GM19372 (cell line): ENCODE measurements around the gene NCL.
A peak's percentile ranks its signal among the peaks of the same experiment; 100 is the strongest.
"Not testable (repeated sequence)": the region's sequence is repeated elsewhere in the genome, so short reads cannot be mapped to it uniquely, and the experiment has no call there.

Source experiments
- ATAC-seq: cut with Tn5 transposase; IDR thresholded peaks from one replicate; pipeline ENCODE4 v1.9.1; 2021; ENCODE audit warnings: mild to moderate bottlenecking, low read depth, moderate library complexity; ENCODE audit not compliant: unreplicated experiment

NCL gene

DNA sequence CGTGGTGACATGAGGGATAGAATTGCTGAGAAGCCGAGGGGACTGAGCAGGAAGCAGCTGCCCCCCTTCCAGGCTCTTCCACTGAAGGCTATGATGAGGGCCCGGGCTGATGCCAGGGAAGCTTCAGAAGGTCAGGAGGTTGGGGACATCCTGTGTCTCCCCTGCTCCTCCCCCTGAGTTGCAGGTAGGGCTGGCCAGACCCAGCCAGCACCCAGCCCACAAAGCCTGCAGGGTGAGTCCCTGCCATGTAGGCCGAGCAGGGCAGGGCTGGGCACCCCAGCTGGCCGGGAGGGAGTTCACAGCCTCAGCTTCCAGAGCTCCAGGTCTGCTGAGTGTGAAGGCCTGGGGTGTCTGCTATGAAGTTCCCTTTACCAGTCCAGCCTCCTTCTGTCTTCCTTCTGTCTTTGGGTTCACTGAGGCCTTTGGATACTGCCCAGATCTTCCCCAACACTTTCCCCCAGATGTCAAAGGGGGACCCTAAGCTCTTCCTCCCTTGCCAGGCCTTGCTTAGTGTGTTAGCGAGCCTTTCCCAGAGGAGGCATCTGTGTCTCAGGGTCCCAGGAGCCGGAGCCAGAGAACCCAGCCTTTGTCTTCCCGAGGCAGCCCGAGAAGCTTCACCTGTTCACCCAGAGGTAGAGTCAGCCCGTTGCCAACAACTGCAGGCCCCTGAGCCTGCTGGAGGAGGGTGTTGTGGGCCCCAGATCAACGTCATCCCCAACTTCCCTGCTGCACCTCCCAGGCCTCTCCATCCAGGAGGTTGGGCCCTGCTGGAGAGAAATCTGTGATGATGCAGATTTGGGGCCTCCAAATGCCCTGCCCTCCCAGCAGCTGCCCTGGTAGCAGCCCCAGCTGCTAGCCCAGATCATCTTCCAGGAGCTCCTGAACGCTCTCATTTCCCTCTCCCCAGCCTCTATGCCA is 3.6 kb upstream of the NCL start:
- no peak for ATAC-seq

GRCh38 chr2:231467016-231467545 is 2.8 kb upstream of the NCL start:
- no peak for ATAC-seq

DNA sequence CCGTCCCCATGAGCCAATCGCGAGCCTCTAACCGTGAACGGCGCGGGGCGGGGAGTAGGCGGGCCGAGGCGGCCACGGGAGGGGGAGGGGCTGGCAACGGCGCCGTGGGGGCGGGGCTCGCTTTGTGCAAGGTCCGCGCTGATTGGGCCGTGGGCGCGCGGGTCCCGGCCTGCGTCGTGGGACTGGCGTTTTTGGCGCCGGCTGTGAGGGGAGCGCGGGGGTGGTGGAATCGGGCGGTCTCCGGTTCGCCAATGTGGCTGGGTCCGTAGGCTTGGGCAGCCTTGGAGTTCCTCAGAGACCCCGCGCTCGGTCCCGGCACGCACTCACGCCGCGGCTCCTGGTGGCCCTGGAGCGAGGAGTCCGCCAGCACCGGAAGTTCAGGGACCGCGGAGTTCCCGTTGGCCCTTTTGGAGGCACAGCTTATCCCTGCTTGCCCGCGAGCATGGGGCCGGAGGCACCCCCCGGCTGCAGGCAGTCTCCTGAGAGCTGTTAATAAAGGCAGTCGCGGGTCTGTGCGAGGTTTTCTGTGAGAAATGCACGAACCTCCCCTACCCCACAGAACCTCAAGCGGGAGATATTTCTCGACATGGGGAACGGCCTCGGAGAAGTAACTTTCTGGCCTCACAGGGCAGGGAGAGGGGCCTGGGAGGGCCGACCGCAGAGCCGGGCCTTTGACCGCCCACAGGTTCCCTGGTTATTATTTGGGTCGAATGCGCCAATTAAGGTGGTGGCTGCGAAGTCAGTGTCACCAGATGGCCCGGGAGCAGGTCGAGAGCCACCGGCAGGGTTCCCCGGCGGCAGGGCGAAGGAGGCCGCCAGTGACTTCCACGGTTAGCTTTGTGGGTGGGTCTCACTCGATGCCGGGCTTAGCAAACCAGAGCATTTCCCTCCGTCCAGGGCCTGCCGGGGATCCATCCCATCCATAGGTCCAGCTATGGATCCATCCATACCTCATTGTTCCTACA is 574 bp upstream of the NCL start:
- ATAC-seq: peak; percentile 23

- no peak for ATAC-seq
These were observed 1.4 kb downstream of the NCL start for GRCh38 chr2:231462729-231463465.

GRCh38 chr2:231461516-231461971 is 2.7 kb downstream of the NCL start:
- ATAC-seq: no peak

- not testable (repeated sequence) for ATAC-seq
These were observed 3.4 kb downstream of the NCL start for GRCh38 chr2:231460841-231461240.

DNA sequence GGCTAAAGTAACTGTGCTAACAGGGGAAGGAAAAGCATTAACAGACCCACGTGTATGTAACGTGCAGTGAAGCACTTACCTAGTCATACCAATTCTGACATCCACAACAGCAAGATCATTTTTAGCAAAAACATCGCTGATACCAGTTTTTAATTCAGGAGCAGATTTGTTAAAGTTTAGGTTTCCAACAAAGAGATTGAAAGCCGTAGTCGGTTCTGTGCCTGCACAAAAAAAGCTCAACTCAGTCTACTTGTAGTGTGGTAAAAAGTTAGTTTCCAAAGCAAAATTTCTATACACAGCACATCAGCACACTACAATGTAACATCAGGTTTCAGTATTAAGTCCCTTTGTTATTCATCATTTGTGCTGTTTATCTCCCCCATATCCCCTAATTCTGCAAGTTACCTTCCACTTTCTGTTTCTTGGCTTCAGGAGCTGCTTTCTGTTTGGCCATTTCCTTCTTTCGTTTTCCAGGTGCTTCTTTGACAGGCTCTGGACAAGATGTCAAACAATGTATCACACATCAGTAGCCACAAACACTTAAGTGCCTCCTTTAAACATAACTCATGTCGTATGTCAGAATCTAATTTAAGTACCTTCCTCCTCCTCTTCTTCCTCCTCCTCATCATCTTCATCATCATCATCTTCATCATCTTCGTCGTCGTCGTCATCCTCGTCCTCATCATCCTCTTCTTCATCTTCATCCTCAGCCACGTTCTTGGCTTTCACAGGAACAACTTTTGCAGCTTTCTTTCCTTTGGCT is 4.0 kb downstream of the NCL start:
- ATAC-seq: no peak

DNA sequence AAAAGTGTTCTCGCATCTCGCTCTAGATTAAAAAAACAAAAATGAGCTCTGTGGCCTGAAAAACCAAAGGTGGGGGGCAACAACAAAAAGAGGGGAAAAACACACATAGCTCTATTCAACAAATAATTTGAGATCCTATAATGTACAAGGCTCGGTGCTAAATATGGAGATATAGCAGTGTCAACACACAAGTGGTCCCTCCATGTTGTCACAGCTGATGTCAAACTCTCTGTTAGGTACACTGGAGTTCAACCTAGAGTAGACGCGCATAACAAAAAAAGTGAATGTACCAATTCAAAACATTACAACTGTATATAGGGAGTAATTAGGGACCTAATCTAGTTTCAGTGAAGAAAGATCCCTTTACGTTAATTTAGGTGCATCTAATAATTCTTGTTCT is 5.9 kb downstream of the NCL start:
- no peak for ATAC-seq

DNA sequence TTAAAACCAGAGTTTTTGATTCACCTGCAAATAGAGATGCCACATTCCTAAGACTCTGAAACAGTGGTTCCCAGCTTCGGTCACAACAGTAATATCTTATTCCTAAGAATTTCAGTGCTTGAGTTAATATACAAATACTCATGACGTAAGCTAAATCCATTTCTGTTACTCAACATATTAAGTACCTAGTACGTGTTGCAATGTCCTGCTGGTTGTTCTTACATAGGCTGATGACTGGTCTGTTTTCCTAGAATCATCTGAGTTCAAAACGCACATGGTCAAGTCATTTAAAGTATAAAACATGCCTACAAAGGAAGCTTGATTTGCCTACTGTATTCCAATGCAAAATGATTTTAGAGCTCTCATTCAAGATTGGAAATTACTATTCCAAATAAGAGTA is 7.2 kb downstream of the NCL start:
- ATAC-seq: no peak

GRCh38 chr2:231456295-231457004 is 7.8 kb downstream of the NCL start:
- ATAC-seq: no peak

- no peak for ATAC-seq
These were observed 8.4 kb downstream of the NCL start for GRCh38 chr2:231455890-231456289.

DNA sequence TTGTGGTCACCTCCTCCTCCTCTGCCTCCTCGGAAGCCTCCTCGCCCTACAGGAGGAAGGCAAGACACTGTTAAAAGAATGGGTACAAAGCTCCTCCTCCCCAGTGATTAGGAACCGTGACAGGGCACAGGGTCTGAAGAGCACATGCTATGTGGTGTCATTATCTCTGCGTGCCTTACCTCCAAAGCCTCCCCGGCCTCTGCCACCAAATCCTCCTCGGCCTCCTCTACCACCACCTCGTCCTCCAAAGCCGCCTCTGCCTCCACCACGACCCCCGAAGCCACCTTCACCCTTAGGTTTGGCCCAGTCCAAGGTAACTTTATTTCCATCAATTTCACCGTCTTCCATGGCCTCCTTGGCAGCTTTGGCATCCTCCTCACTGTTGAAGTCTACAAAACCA is 9.1 kb downstream of the NCL start:
- no peak for ATAC-seq

- ATAC-seq: no peak
These were observed 9.9 kb downstream of the NCL start for GRCh38 chr2:231454361-231454791.

GRCh38 chr2:231452799-231453508 is 11.3 kb downstream of the NCL start:
- ATAC-seq: no peak

DNA sequence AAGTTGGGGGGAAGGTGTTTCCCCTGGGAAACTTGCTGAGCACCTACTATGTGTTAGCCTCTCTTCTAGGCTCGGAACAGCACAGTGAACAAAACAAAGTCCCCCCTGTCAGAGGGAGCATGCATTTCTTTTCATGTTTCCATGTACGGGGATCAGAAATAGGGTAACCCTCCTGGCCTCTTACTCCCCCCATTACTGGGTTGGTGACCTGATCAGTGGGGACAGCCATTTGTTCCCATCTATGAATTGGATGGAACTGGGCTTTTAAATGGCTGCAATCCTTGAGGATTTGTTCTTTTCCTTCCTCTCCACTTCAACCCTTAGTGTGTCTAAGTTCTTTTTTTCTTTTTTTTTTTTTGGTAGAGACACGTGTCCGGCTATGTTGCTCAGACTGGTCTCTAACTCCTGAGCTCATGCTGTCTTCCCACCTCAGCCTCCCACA is 13.7 kb downstream of the NCL start:
- ATAC-seq: no peak

DNA sequence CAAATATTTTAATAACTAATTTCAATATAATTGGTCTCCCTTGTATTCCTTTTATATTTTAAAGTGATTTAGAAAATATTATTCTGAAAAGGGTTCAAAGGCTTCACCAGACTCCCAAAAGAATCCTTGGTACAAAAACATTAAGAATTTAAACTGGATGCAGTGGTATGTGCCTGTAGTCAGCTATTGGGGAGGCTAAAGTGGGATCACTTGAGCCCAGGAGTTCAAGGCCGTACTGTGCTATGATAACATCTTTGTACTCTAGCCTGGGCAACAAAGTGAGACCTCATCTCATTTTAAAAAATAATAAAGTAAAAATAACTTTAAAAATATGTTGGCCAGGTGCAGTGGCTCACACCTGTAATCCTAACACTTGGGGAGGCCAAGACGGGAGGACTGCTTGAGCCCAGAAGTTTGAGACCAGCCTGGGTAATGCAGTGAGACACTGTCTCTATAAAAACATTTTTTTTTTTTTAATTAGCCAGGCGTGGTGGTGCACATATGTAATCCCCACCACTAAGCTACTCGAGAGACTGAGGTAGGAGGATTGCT is 14.7 kb downstream of the NCL start:
- no peak for ATAC-seq

DNA sequence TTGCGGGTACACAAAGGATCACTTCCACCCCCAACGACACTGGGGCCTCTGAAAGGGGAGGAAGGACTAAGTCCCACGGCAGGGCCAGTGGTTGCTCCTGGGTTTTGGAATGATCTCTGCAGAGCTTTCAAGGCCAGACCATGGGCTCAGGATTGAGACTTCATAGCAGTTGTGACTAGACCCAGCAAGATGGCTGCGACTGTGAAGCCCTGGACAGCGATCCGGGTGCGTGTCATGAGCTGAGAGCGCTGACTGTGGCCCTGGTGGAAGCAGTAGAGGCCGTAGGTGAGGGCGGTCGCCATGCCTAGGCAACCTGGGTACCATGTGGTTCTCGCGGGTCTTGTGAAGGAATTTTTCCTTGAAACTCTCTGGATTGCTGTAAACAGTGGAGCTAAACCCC is 27.3 kb downstream of the NCL start:
- no peak for ATAC-seq

- ATAC-seq: no peak
These were observed 30.3 kb downstream of the NCL start for GRCh38 chr2:231433990-231434389.
